Activated CD4-positive, CD25-positive, alpha-beta regulatory T cell treated with anti-CD3 and anti-CD28 coated beads, Interleukin-2, amount 50 U/mL, for 72 hours (primary cell): ENCODE measurements around the gene MACIR.

Experiments used
- DNase-seq: peaks from one replicate; pipeline ENCODE4 v3.0.0; 2021

MACIR gene

DNA sequence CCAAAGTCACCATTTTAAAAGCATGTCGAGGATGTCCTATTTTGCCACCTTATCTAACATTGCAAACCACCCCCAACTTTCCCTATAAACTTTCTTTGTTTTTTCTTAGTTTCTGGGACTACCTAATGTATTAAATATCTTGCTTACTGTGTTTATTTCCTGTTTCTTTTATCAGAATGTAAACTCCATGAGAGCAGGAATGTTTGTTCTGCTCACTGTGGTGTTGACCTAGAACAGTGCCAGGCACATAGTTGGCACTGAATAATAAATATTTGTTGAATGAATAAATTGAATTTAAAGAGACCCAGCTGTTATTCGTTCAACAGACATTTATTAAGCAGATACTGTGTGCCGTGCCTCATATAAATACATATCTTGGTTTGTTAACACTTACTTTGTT lies 35.2 kb downstream of the MACIR start:
- no peak for DNase-seq

GRCh38 chr5:103294906-103295305 lies 36.3 kb downstream of the MACIR start:
- DNase-seq = no peak

GRCh38 chr5:103295424-103295823 lies 36.9 kb downstream of the MACIR start:
- DNase-seq = no peak

GRCh38 chr5:103295871-103296270 lies 37.3 kb downstream of the MACIR start:
- no peak for DNase-seq

DNA sequence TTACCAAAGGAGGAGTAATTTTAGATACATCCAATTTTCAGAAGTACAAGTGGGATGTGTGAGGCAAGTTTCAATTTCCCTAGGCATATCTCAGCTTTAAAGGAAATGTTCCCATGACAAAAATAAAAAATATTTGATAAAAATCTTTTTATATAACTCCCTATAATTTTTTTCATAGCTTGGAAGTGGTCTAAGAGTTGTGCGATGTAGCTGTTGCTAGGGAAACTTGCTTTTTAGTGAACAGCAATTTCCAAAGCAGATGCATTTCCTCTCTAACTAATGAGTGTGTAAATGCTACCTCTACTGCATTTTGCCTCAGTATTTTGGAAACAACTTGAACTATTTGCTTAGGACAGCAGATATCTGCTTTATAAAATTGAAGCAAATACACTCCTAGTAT lies 39.6 kb downstream of the MACIR start:
- DNase-seq = no peak

DNA sequence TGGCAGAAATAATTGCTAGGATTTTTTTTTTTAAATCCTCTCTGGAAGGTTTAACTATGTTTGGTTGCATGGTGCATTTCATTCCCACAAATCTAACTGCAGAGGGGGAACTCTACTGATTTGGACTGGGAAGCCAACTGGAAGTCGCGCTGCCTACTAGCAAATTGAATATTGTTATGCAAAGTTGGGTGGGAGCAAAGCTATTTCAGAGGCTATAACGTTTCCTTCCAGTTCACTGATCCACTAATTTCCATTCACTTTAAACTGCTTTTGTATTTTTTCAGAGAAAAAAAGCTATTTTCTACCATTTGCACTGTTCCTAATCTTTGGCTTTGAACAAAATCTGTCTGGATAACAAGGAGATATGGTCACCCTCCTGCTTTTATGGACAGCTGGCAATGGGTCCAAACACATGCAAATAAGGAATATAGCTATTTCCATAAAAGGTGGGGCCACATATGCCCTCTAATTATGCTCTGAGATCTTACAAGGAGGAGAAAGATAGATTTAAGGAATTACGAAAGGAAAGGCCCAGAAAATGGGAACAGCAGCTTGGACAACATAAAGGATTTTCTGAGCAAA lies 40.1 kb downstream of the MACIR start:
- DNase-seq = no peak

GRCh38 chr5:103305809-103306208 lies 47.2 kb downstream of the MACIR start:
- no peak for DNase-seq

DNA sequence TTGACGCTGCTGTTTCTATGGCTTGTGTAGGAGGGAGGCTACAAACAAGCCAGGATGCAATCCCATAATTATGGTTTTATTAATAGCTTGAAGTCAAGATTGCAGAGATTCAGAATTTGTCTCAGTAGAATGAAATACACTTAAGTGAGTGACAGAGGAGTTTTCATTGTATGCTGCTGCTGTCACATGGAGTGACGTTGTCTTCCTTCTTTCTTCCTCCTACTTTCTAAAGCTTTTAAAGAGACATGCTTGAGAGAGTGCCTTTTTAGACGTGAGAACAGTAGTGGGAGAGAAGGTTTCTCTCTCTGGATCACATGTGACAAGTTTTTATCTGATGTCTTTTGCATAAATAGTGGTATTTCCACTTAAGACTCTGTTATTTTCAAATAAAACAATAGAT lies 48.9 kb downstream of the MACIR start:
- DNase-seq = no peak

DNA sequence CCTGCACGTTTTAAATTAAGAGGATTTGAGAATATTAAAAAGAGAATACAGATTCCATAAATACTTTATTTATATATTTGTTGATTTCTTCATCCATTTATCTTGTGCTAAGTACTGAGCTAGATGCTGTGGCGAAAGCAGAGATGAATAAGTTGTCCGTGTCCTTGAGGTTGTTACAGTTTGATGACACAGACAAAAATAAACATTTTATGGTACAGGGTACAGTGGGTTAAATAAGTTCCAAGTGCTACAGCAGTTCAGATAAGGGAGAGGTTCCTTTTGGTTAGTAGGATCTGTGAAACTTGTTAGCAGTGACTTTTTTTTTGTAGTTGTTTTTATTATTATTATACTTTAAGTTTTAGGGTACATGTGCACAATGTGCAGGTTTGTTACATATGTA lies 50.2 kb downstream of the MACIR start:
- DNase-seq = no peak

DNA sequence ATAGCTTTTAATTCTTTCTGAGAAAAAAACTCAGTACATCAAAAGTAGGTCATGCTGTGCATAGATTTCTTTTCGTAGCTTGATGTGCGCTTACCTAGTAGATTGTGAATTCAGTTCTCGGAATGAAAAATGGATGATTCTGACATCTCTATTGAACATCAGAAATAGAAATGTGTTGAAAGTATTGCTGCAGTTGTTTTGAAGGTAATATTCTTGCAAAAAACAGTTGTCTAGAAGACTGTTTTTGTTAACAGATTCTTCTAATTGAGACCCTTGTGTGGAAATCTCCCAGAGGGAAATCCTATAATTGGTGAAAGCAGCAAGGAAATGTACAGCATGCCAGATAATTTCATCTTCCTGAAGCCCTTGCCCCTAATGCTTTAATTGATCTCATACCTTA lies 54.5 kb downstream of the MACIR start:
- no peak for DNase-seq

DNA sequence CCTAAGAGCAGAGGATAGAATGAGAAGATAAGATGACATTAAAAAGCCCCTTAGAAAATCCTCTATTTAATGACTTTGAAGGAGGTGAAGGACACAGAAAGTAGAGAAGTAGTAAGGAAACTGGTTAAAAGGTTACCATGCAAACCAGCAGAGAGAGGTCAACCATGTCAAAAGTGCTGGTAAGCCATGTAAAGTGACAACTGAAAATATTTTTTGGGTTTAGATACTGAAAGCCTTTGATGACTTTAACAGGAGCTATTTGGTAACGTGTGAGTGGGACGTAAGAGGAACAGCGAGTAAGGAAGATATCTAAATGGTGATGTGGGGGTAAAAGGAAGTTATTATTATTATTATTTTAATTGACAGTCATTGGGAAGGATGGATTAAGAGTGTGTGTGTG lies 56.9 kb downstream of the MACIR start:
- DNase-seq = no peak

GRCh38 chr5:103327451-103327850 lies 68.9 kb downstream of the MACIR start:
- DNase-seq = no peak

GRCh38 chr5:103327893-103328292 lies 69.3 kb downstream of the MACIR start:
- no peak for DNase-seq
